HEK293 (cell line): ENCODE results near the gene HIRA.

Experiments
- CTCF ChIA-PET: fragments of 350-600 bp; formaldehyde crosslinking; extraction: SDS; loops from one replicate; lab custom pipeline; 2021; ENCODE audit warnings: antibody characterized with exemption; lab: Yijun Ruan, JAX
- POLR2A ChIA-PET: fragments of 300-600 bp; formaldehyde crosslinking; extraction: SDS; loops from one replicate; lab custom pipeline; 2020; ENCODE audit warnings: antibody characterized with exemption, inconsistent platforms; lab: Yijun Ruan, JAX
- H3K27ac ChIP-seq: fragments of 200-500 bp; sonication (Bioruptor generic); 2 replicates; pipeline ENCODE4 v1.5.1; 2014; ENCODE audit warnings: low read depth, low read length, control low read depth, inconsistent platforms; ENCODE audit errors: extremely low read depth
- H3K36me3 ChIP-seq, 2 experiments: fragments of 200-500 bp in 1 of 2; sonication (Bioruptor generic) in 1 of 2; 1 replicate in 1 of 2; 2 replicates in 1 of 2; pipeline ENCODE4 v1.5.1; 2014 to 2017; ENCODE audit warnings: inconsistent platforms in 2 of 2, low read length in 2 of 2; ENCODE audit not compliant: control insufficient read depth in 2 of 2, insufficient read depth in 1 of 2
- H3K4me1 ChIP-seq: fragments of 200-500 bp; sonication (Bioruptor generic); 2 replicates; pipeline ENCODE4 v1.5.1; 2014; ENCODE audit warnings: mild to moderate bottlenecking, low read length, inconsistent platforms; ENCODE audit not compliant: control insufficient read depth, insufficient read depth
- H3K4me3 ChIP-seq: 2 replicates; pipeline ENCODE4 v1.5.1; 2011; ENCODE audit warnings: low read depth, mild to moderate bottlenecking, control low read depth, low read length, moderate library complexity
- H3K9me3 ChIP-seq: fragments of 200-500 bp; sonication (Bioruptor generic); 2 replicates; pipeline ENCODE4 v1.5.1; 2014; ENCODE audit warnings: low read depth, low read length, inconsistent platforms; ENCODE audit not compliant: control insufficient read depth, insufficient read depth
- AEBP2 ChIP-seq: fragments of 450-650 bp; formaldehyde crosslinking; IDR thresholded peaks from 2 replicates; pipeline ENCODE4 v1.5.1; 2016; ENCODE audit warnings: missing biosample characterization, missing genetic modification characterization, borderline replicate concordance
- HIC1 ChIP-seq: fragments of 450-650 bp; formaldehyde crosslinking; IDR thresholded peaks from 2 replicates; pipeline ENCODE4 v1.5.1; 2016; ENCODE audit warnings: missing biosample characterization, missing genetic modification characterization
- KLF7 ChIP-seq: fragments of 450-650 bp; formaldehyde crosslinking; IDR thresholded peaks from 2 replicates; pipeline ENCODE4 v1.5.1; 2016; ENCODE audit warnings: missing biosample characterization, missing genetic modification characterization, borderline replicate concordance
- PRDM10 ChIP-seq: fragments of 450-650 bp; formaldehyde crosslinking; IDR thresholded peaks from 2 replicates; pipeline ENCODE4 v1.5.1; 2016; ENCODE audit warnings: missing biosample characterization, missing genetic modification characterization
- PRDM2 ChIP-seq: fragments of 450-650 bp; formaldehyde crosslinking; IDR thresholded peaks from 2 replicates; pipeline ENCODE4 v1.5.1; 2016; ENCODE audit warnings: missing biosample characterization, missing genetic modification characterization, borderline replicate concordance
- TRIM28 ChIP-seq: IDR thresholded peaks from 2 replicates; pipeline ENCODE4 v1.6.1; 2011; ENCODE audit warnings: low read length, control low read depth, borderline replicate concordance
- ZBTB48 ChIP-seq: fragments of 450-650 bp; formaldehyde crosslinking; IDR thresholded peaks from 2 replicates; pipeline ENCODE4 v1.5.1; 2016; ENCODE audit warnings: missing biosample characterization, missing genetic modification characterization
- ZEB2 ChIP-seq: fragments of 450-650 bp; formaldehyde crosslinking; IDR thresholded peaks from 2 replicates; pipeline ENCODE4 v1.5.1; 2016; ENCODE audit warnings: missing biosample characterization, missing genetic modification characterization
- ZNF146 ChIP-seq: fragments of 450-650 bp; formaldehyde crosslinking; IDR thresholded peaks from 2 replicates; pipeline ENCODE4 v1.5.1; 2016; ENCODE audit warnings: missing biosample characterization, missing genetic modification characterization
- ZNF266 ChIP-seq: fragments of 450-650 bp; formaldehyde crosslinking; IDR thresholded peaks from 2 replicates; pipeline ENCODE4 v1.5.1; 2016; ENCODE audit warnings: missing biosample characterization, missing genetic modification characterization, low read depth
- ZNF48 ChIP-seq: fragments of 450-650 bp; formaldehyde crosslinking; IDR thresholded peaks from 2 replicates; pipeline ENCODE4 v1.5.1; 2016; ENCODE audit warnings: missing biosample characterization, missing genetic modification characterization
- ZNF501 ChIP-seq: fragments of 450-650 bp; formaldehyde crosslinking; IDR thresholded peaks from 2 replicates; pipeline ENCODE4 v1.5.1; 2016; ENCODE audit warnings: missing biosample characterization, missing genetic modification characterization
- ZNF561 ChIP-seq: fragments of 450-650 bp; IDR thresholded peaks from 2 replicates; pipeline ENCODE4 v1.5.1; 2018; ENCODE audit warnings: missing biosample characterization, missing genetic modification characterization, borderline replicate concordance
- ZNF600 ChIP-seq: fragments of 450-650 bp; formaldehyde crosslinking; IDR thresholded peaks from 2 replicates; pipeline ENCODE4 v1.5.1; 2016; ENCODE audit warnings: missing biosample characterization, missing genetic modification characterization
- ZNF677 ChIP-seq: fragments of 450-650 bp; IDR thresholded peaks from 2 replicates; pipeline ENCODE4 v1.5.0; 2018; ENCODE audit warnings: missing biosample characterization, mild to moderate bottlenecking, missing genetic modification characterization, moderate library complexity
- ZNF692 ChIP-seq: fragments of 450-650 bp; formaldehyde crosslinking; IDR thresholded peaks from 2 replicates; pipeline ENCODE4 v1.5.1; 2016; ENCODE audit warnings: missing biosample characterization, missing genetic modification characterization
- ZNF776 ChIP-seq: fragments of 450-650 bp; formaldehyde crosslinking; IDR thresholded peaks from 2 replicates; pipeline ENCODE4 v1.5.0; 2017; ENCODE audit warnings: missing biosample characterization, missing genetic modification characterization, borderline replicate concordance
- ZXDB ChIP-seq: fragments of 450-650 bp; formaldehyde crosslinking; IDR thresholded peaks from 2 replicates; pipeline ENCODE4 v1.5.1; 2016; ENCODE audit warnings: missing biosample characterization, missing genetic modification characterization

HIRA gene

DNA sequence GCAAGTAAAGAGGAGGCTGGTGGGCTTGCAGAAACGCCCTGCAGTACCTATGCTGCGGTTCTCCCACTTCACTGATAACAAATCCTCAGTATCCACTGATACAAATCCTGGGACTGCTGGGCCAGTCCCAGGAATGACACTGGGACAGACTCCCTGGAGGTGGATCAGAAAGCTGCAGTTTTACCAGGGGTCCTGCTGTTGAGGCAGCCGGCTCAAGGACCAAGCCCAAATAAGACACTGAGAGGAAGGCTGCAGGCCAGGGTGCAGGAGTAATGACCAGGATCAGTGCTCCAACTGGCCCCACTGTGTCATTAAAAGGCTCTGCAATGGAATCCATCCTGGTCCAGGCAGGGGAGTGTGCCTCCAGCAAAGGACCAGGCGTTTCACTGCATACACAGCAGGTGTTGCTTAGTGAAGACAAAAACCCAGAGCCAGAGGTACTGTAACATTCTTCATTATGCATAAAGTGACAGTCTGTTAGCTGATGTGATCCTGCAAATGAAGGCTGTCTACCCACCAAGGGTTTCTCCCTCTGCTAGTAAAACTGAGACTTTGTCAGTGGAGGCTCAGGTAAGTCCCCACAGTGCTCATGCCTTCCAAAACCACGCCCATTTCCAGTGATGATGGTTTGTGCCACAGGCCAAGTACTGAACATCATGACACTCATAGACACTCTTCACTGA lies 17.3 kb upstream of the HIRA start (continued):
- TF ChIP-seq ZNF776 (tag by site-specific recombination) (no peak), ZNF501 (no peak)

- ChIA-PET CTCF (interaction anchor here (0.6 kb wide), 1 partner anchor 30 kb away, joined by 3 read pairs; no protein-coding TSS in a partner anchor), POLR2A (interaction anchor here (1.3 to 2.2 kb wide), 4 partner anchors 13 to 32 kb away, joined by 4 to 13 read pairs (median 6); partner anchors contain the start of genes CDC45, HIRA and MRPL40)
- H3K4me1 ChIP-seq, result no peaks in the 10 kb centered on the region
- H3K36me3 ChIP-seq, result peaks cover 5 to 72% of the 10 kb centered on the region in 2 experiments; a peak in 2 of 3 replicates
- peak overlapping the region; percentile 78 for H3K27ac ChIP-seq
- H3K4me3 ChIP-seq, result peak overlapping the region; percentile 79
- no peaks in the 10 kb centered on the region for H3K9me3 ChIP-seq
- TF ChIP-seq ZNF677 (tag by site-specific recombination) (no peak), PRDM2 (no peak), ZNF48 (tag by site-specific recombination) (no peak), ZNF561 (no peak), ZNF266 (tag by site-specific recombination) (no peak), ZXDB (tag by site-specific recombination) (peak; percentile 83), TRIM28 (no peak), ZBTB48 (tag by site-specific recombination) (peak; percentile 46; the same call in 1 of the 2 replicates), ZNF600 (tag by site-specific recombination) (0 out of 2 replicates have a peak, but pooled peaks have one; percentile 48), AEBP2 (tag by site-specific recombination) (no peak), ZNF692 (tag by site-specific recombination) (no peak), ZNF501 (0 out of 2 replicates have a peak, but pooled peaks have one; percentile 52), ZEB2 (peak; percentile 34; the same call in 1 of the 2 replicates), KLF7 (tag by site-specific recombination) (no peak), PRDM10 (tag by site-specific recombination) (peak; percentile 23; the same call in 1 of the 2 replicates), ZNF146 (no peak), HIC1 (tag by site-specific recombination) (0 out of 2 replicates have a peak, but pooled peaks have one; percentile 13)
These were observed 16.6 kb upstream of the HIRA start for GRCh38 chr22:19448076-19448607.
